Measurements from ENCODE around the gene TAP1.

Gene TAP1

GRCh38 chr6:32836873-32837272, 16.6 kb downstream of the TAP1 start:
- no peak for DNase-seq (ENCODE audit: low spot score in 2 of 2)
- H3K36me3 Mint-ChIP-seq, result peaks cover 96% of the 10 kb centered on the region
- H3K4me3 Mint-ChIP-seq, result peak overlapping the region; percentile 99
- H3K9me3 Mint-ChIP-seq, result no peaks in the 10 kb centered on the region
- no peak for ATAC-seq
- peak overlapping the region; percentile 100 for H3K27ac Mint-ChIP-seq
- peaks cover 84% of the 10 kb centered on the region for H3K4me1 Mint-ChIP-seq

- H3K27ac Mint-ChIP-seq, result peak overlapping the region; percentile 73
- ATAC-seq (no peak), DNase-seq (ENCODE audit: low spot score in 2 of 2) (peak in 1 of 2 donors; percentile 46)
- peak overlapping the region; percentile 99 for H3K4me3 Mint-ChIP-seq
- H3K36me3 Mint-ChIP-seq, result peaks cover 96% of the 10 kb centered on the region
- H3K4me1 Mint-ChIP-seq, result peaks cover 75% of the 10 kb centered on the region
- no peaks in the 10 kb centered on the region for H3K9me3 Mint-ChIP-seq
These were observed 18.2 kb downstream of the TAP1 start for GRCh38 chr6:32835167-32835893.

- no peak overlapping the region for H3K4me3 Mint-ChIP-seq
These were observed 19.8 kb downstream of the TAP1 start for GRCh38 chr6:32833664-32834063.

GRCh38 chr6:32832535-32832934, 21.0 kb downstream of the TAP1 start:
- Mint-ChIP-seq H3K4me3 (no peak overlapping the region), H3K4me1 (peaks cover 78% of the 10 kb centered on the region), H3K27ac (peak overlapping the region; percentile 46), H3K9me3 (no peaks in the 10 kb centered on the region), H3K36me3 (peaks cover 100% of the 10 kb centered on the region)
- ATAC-seq, result no peak
- peak; percentile 0 to 33 for DNase-seq (ENCODE audit: low spot score in 2 of 2)

More at GRCh38 chr6:32833664-32834063, 19.8 kb downstream of the TAP1 start:
- Mint-ChIP-seq H3K4me1 (peaks cover 75% of the 10 kb centered on the region), H3K36me3 (peaks cover 99% of the 10 kb centered on the region), H3K27ac (peak overlapping the region; percentile 55), H3K9me3 (no peaks in the 10 kb centered on the region)
- DNase-seq (ENCODE audit: low spot score in 2 of 2), result peak in 1 of 2 donors; percentile 29
- ATAC-seq, result no peak

GRCh38 chr6:32830936-32831335, 22.6 kb downstream of the TAP1 start:
- H3K4me3 Mint-ChIP-seq, result no peak overlapping the region
- ATAC-seq (no peak), DNase-seq (ENCODE audit: low spot score in 2 of 2) (no peak)
- H3K27ac Mint-ChIP-seq, result peak overlapping the region; percentile 64
- H3K4me1 Mint-ChIP-seq, result peaks cover 67% of the 10 kb centered on the region
- no peaks in the 10 kb centered on the region for H3K9me3 Mint-ChIP-seq
- H3K36me3 Mint-ChIP-seq, result peaks cover 94% of the 10 kb centered on the region

- no peak for ATAC-seq
- Mint-ChIP-seq H3K9me3 (no peaks in the 10 kb centered on the region), H3K27ac (peak overlapping the region; percentile 64), H3K4me1 (peaks cover 58% of the 10 kb centered on the region), H3K36me3 (peaks cover 85% of the 10 kb centered on the region), H3K4me3 (no peak overlapping the region)
- DNase-seq (ENCODE audit: low spot score in 2 of 2), result no peak
These were observed 23.5 kb downstream of the TAP1 start for GRCh38 chr6:32830017-32830416.

GRCh38 chr6:32829495-32829894, 24.0 kb downstream of the TAP1 start:
- DNase-seq (ENCODE audit: low spot score in 2 of 2) (no peak), ATAC-seq (no peak)
- Mint-ChIP-seq H3K4me3 (no peak overlapping the region), H3K4me1 (peaks cover 52% of the 10 kb centered on the region), H3K9me3 (no peaks in the 10 kb centered on the region), H3K27ac (peak overlapping the region; percentile 76), H3K36me3 (peaks cover 79% of the 10 kb centered on the region)

- DNase-seq (ENCODE audit: low spot score in 2 of 2) (no peak), ATAC-seq (no peak)
- Mint-ChIP-seq H3K9me3 (no peaks in the 10 kb centered on the region), H3K36me3 (peaks cover 55% of the 10 kb centered on the region), H3K4me3 (no peak overlapping the region), H3K27ac (peak overlapping the region; percentile 71), H3K4me1 (peaks cover 30% of the 10 kb centered on the region)
These were observed 26.5 kb downstream of the TAP1 start for GRCh38 chr6:32827025-32827424.

- H3K4me1 Mint-ChIP-seq, result peaks cover 29% of the 10 kb centered on the region
- peaks cover 44% of the 10 kb centered on the region for H3K36me3 Mint-ChIP-seq
- DNase-seq (ENCODE audit: low spot score in 2 of 2), result no peak
- ATAC-seq, result no peak
- H3K4me3 Mint-ChIP-seq, result no peak overlapping the region
- H3K27ac Mint-ChIP-seq, result peak overlapping the region; percentile 71
- H3K9me3 Mint-ChIP-seq, result no peaks in the 10 kb centered on the region
These were observed 27.5 kb downstream of the TAP1 start for GRCh38 chr6:32825966-32826365.

GRCh38 chr6:32819729-32820128, 33.8 kb downstream of the TAP1 start:
- H3K4me3 Mint-ChIP-seq, result no peak overlapping the region
- peaks cover 6% of the 10 kb centered on the region for H3K36me3 Mint-ChIP-seq
- H3K27ac Mint-ChIP-seq, result no peak overlapping the region
- peak; percentile 34 for ATAC-seq
- H3K9me3 Mint-ChIP-seq, result no peaks in the 10 kb centered on the region
- DNase-seq (ENCODE audit: low spot score in 2 of 2), result no peak
- peaks cover 5% of the 10 kb centered on the region for H3K4me1 Mint-ChIP-seq

GRCh38 chr6:32818867-32819266, 34.6 kb downstream of the TAP1 start:
- peaks cover 6% of the 10 kb centered on the region for H3K36me3 Mint-ChIP-seq
- DNase-seq (ENCODE audit: low spot score in 2 of 2), result no peak
- peaks cover 5% of the 10 kb centered on the region for H3K4me1 Mint-ChIP-seq
- ATAC-seq, result no peak
- H3K9me3 Mint-ChIP-seq, result no peaks in the 10 kb centered on the region
- no peak overlapping the region for H3K4me3 Mint-ChIP-seq
- no peak overlapping the region for H3K27ac Mint-ChIP-seq

GRCh38 chr6:32816746-32817204, 36.7 kb downstream of the TAP1 start, which contains the start of gene HLA-DOB:
Gene HLA-DOB (minus strand): TSS chr6:32817002. CDS start chr6:32816951, 51 bp downstream.
- Mint-ChIP-seq H3K4me1 (peaks cover 5% of the 10 kb centered on the region), H3K4me3 (no peak within 1 kb of the TSS), H3K9me3 (no peaks in the 10 kb centered on the region), H3K36me3 (peaks cover 20% of the 10 kb centered on the region), H3K27ac (peak within 1 kb of the TSS; percentile 24)
- DNase-seq (ENCODE audit: low spot score in 2 of 2), result no peak
- ATAC-seq, result peak; percentile 79

GRCh38 chr6:32815996-32816395, 37.5 kb downstream of the TAP1 start:
- no peak overlapping the region for H3K4me3 Mint-ChIP-seq
- H3K9me3 Mint-ChIP-seq, result no peaks in the 10 kb centered on the region
- H3K27ac Mint-ChIP-seq, result no peak overlapping the region
- peaks cover 20% of the 10 kb centered on the region for H3K36me3 Mint-ChIP-seq
- ATAC-seq (no peak), DNase-seq (ENCODE audit: low spot score in 2 of 2) (no peak)
- H3K4me1 Mint-ChIP-seq, result peaks cover 5% of the 10 kb centered on the region

- Mint-ChIP-seq H3K27ac (peak overlapping the region; percentile 70), H3K9me3 (no peaks in the 10 kb centered on the region), H3K4me1 (peaks cover 5% of the 10 kb centered on the region), H3K4me3 (no peak overlapping the region), H3K36me3 (peaks cover 17% of the 10 kb centered on the region)
- ATAC-seq (no peak), DNase-seq (ENCODE audit: low spot score in 2 of 2) (no peak)
These were observed 38.4 kb downstream of the TAP1 start for GRCh38 chr6:32815115-32815514.

GRCh38 chr6:32814145-32814544, 39.4 kb downstream of the TAP1 start:
- DNase-seq (ENCODE audit: low spot score in 2 of 2) (no peak), ATAC-seq (peak; percentile 69)
- Mint-ChIP-seq H3K9me3 (no peaks in the 10 kb centered on the region), H3K4me1 (peaks cover 5% of the 10 kb centered on the region), H3K4me3 (no peak overlapping the region), H3K27ac (peak overlapping the region; percentile 70), H3K36me3 (peaks cover 15% of the 10 kb centered on the region)

GRCh38 chr6:32809171-32809570, 44.3 kb downstream of the TAP1 start:
- Mint-ChIP-seq H3K9me3 (no peaks in the 10 kb centered on the region), H3K36me3 (peaks cover 15% of the 10 kb centered on the region), H3K27ac (no peak overlapping the region), H3K4me1 (peaks cover 5% of the 10 kb centered on the region), H3K4me3 (no peak overlapping the region)
- DNase-seq (ENCODE audit: low spot score in 2 of 2) (no peak), ATAC-seq (no peak)

All from stimulated activated effector memory CD8-positive, alpha-beta T cell treated with anti-CD3 and anti-CD28 coated beads, Interleukin-12 subunit alpha, Interleukin-12 subunit beta, amount 100 ng/mL, for 72 hours (primary cell).